Mesendoderm (in vitro differentiated cells): ENCODE data around the gene C6orf136.
"Not testable (repeated sequence)": the region's sequence is repeated elsewhere in the genome, so short reads cannot be mapped to it uniquely, and the experiment has no call there.

Source experiments
- DNase-seq: peaks from one replicate; pipeline ENCODE4 v3.0.0; 2013
- H2AK5ac ChIP-seq: 2 replicates; pipeline ENCODE4 v1.6.1; 2013; ENCODE audit warnings: low read length, inconsistent platforms
- H2BK120ac ChIP-seq: 2 replicates; pipeline ENCODE4 v1.6.1; 2013; ENCODE audit warnings: low read depth, mild to moderate bottlenecking, low read length, moderate library complexity, mixed read lengths
- H2BK15ac ChIP-seq: replicated peaks from 2 replicates; pipeline ENCODE4 v1.6.1; 2013; ENCODE audit warnings: low read depth, mild to moderate bottlenecking, moderate library complexity
- H2BK5ac ChIP-seq: 2 replicates; pipeline ENCODE4 v1.6.1; 2013; ENCODE audit warnings: low read length, inconsistent platforms
- H3K18ac ChIP-seq: 2 replicates; pipeline ENCODE4 v1.6.1; 2013; ENCODE audit warnings: mild to moderate bottlenecking, low read length, mixed read lengths
- H3K23ac ChIP-seq: one replicate; pipeline ENCODE4 v1.6.1; 2013; ENCODE audit warnings: low read length
- H3K27ac ChIP-seq: 2 replicates; pipeline ENCODE4 v1.5.1; 2013; ENCODE audit warnings: low read depth, mild to moderate bottlenecking, inconsistent platforms, low read length, moderate library complexity
- H3K27me3 ChIP-seq: 2 replicates; pipeline ENCODE4 v1.6.1; 2013; ENCODE audit warnings: low read length, control low read depth, mild to moderate bottlenecking, inconsistent platforms; ENCODE audit not compliant: insufficient read depth, poor library complexity
- H3K36me3 ChIP-seq: 2 replicates; pipeline ENCODE4 v1.6.1; 2013; ENCODE audit warnings: low read length, inconsistent platforms; ENCODE audit not compliant: control insufficient read depth, insufficient read depth
- H3K4ac ChIP-seq: one replicate; pipeline ENCODE4 v1.6.1; 2013; ENCODE audit warnings: low read depth, mild to moderate bottlenecking, low read length, moderate library complexity
- H3K4me1 ChIP-seq: 2 replicates; pipeline ENCODE4 v1.6.1; 2013; ENCODE audit warnings: low read depth, low read length, inconsistent platforms; ENCODE audit not compliant: control insufficient read depth
- H3K4me2 ChIP-seq: 2 replicates; pipeline ENCODE4 v1.6.1; 2013; ENCODE audit warnings: low read length
- H3K4me3 ChIP-seq: 2 replicates; pipeline ENCODE4 v1.5.1; 2013; ENCODE audit warnings: mild to moderate bottlenecking, low read length
- H3K56ac ChIP-seq: one replicate; pipeline ENCODE4 v1.6.1; 2013; ENCODE audit warnings: low read length
- H3K79me1 ChIP-seq: 2 replicates; pipeline ENCODE4 v1.6.1; 2013; ENCODE audit warnings: low read length, inconsistent platforms
- H3K79me2 ChIP-seq: 2 replicates; pipeline ENCODE4 v1.6.1; 2013; ENCODE audit warnings: mild to moderate bottlenecking, low read length; ENCODE audit not compliant: control insufficient read depth, insufficient read depth
- H3K9ac ChIP-seq: 2 replicates; pipeline ENCODE4 v1.6.1; 2013; ENCODE audit warnings: low read length, inconsistent platforms
- H4K5ac ChIP-seq: one replicate; pipeline ENCODE4 v1.6.1; 2013; ENCODE audit warnings: low read length
- H4K8ac ChIP-seq: one replicate; pipeline ENCODE4 v1.6.1; 2013; ENCODE audit warnings: low read depth, mild to moderate bottlenecking, control low read depth, low read length, moderate library complexity
- WGBS: extraction: QIAGEN DNeasy Blood & Tissue Kit; methylation state at CpG from one replicate; pipeline ENCODE4 v1.1.7; 2013; ENCODE audit warnings: low lambda C conversion rate, missing lambda C conversion rate; ENCODE audit not compliant: insufficient coverage; ENCODE audit errors: extremely low coverage; 5-methylcytosine and 5-hydroxymethylcytosine counted together

Gene C6orf136

DNA sequence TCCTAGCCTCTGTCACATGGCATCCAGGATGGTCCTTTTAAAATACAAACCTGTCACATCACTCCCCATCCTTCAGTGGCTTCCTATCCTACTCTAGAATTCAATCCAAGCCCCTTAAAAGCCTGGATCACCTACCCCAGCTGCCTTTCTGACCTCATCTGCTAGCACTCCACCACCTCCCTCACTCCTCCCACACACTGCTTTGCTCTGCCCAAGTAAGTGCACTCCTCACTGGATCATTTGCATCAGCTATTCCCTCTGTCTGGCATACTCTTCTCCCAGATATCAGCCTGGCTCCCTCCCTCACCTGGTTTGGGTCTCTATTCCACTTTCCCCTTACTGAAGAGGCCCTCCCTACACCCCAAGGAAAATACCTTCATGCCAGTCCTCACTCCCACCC lies 10.5 kb downstream of the C6orf136 start:
- no peak overlapping the region for H4K5ac ChIP-seq
- no peaks in the 10 kb centered on the region for H3K4me1 ChIP-seq
- no peak overlapping the region for H3K4ac ChIP-seq
- H3K4me3 ChIP-seq = no peak overlapping the region
- no peak overlapping the region for H2AK5ac ChIP-seq
- H3K36me3 ChIP-seq = peaks cover 25% of the 10 kb centered on the region
- no peak overlapping the region for H3K23ac ChIP-seq
- H2BK120ac ChIP-seq = no peak overlapping the region
- no peak overlapping the region for H2BK5ac ChIP-seq
- no peak overlapping the region for H2BK15ac ChIP-seq
- no peak for DNase-seq
- H3K27ac ChIP-seq = no peak overlapping the region
- no peaks in the 10 kb centered on the region for H3K79me1 ChIP-seq
- H3K79me2 ChIP-seq = no peaks in the 10 kb centered on the region
- H3K4me2 ChIP-seq = no peak overlapping the region
- H3K27me3 ChIP-seq = no peaks in the 10 kb centered on the region
- H3K18ac ChIP-seq = no peak overlapping the region
- no peak overlapping the region for H3K9ac ChIP-seq
- no peak overlapping the region for H3K56ac ChIP-seq
- no peak overlapping the region for H4K8ac ChIP-seq

DNA sequence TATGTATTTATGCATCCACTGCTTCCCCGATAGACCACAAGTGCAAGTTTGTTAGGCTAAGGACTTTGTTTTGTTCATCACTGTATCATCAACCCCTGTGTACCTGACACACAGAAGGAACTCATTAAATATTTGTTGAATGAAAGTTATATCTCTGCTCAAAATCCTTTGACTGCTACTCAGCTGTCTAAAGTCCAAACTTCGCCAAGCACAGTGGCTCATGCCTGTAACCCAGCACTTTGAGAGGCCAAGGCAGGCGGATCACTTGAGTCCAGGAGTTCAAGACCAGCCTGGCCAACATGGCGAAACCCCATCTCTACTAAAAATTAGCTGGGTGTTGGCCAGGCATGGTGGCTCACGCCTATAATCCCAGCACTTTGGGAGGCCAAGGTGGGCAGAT lies 11.0 kb downstream of the C6orf136 start:
- H3K56ac ChIP-seq, H2BK5ac ChIP-seq, H3K4me3 ChIP-seq, H3K27me3 ChIP-seq, H3K23ac ChIP-seq, H3K4me1 ChIP-seq, DNase-seq, H3K79me1 ChIP-seq, H4K8ac ChIP-seq, H2BK120ac ChIP-seq, H3K79me2 ChIP-seq, H3K4ac ChIP-seq, H3K4me2 ChIP-seq, H2AK5ac ChIP-seq, H3K18ac ChIP-seq, H2BK15ac ChIP-seq, H3K9ac ChIP-seq, H3K27ac ChIP-seq, H4K5ac ChIP-seq: not testable (repeated sequence)
- peaks cover 21% of the 10 kb centered on the region for H3K36me3 ChIP-seq
- WGBS = no CpG with 5 or more reads among the region's 5 CpGs

DNA sequence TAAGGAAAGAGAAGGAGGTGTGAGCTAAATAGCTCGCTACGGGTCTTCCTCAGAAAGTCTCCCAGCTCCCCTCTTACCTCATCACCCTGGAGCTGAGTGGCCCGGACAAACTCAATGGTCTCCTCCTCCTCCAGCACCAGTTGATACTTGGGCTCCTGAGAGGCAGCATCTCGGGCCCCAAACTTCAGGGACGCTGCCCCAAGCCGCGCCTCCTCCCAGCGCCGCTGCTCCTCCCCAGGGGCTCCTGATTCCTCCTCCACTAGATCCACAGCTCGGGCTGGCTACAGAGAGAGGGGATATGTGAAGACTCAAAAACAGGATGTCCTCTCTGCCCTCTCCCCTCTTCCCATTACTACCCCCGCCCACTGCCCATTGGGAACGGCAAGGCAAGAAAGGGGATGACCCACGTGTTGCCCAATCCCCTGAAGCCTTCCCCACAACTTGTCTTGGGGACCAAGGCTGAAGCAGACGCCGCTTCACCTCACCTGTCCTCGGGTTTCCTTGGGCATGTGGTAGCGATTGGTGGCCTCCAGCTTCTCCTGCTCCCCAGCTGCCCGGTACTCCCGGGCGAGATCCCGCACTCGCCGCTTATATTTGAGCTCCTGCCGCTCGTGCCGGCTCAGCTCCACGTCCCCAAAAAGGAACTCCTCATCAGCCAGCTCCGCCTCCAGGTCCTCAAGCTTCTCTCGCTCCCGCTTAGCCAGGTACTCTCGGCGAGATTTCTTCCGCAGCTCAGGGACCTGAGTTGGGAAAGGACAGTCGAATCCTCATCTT lies 18.2 kb downstream of the C6orf136 start:
- no peaks in the 10 kb centered on the region for H3K4me1 ChIP-seq
- no peak overlapping the region for H3K4me3 ChIP-seq
- no peak for DNase-seq
- no peak overlapping the region for H2BK15ac ChIP-seq
- no peak overlapping the region for H2BK5ac ChIP-seq
- H3K23ac ChIP-seq = no peak overlapping the region
- no peak overlapping the region for H4K5ac ChIP-seq
- no CpG with 5 or more reads among the region's 34 CpGs for WGBS
- no peak overlapping the region for H3K27ac ChIP-seq
- no peak overlapping the region for H3K18ac ChIP-seq
- H2AK5ac ChIP-seq = no peak overlapping the region
- H3K56ac ChIP-seq = no peak overlapping the region
- H4K8ac ChIP-seq = no peak overlapping the region
- H3K27me3 ChIP-seq = no peaks in the 10 kb centered on the region
- no peaks in the 10 kb centered on the region for H3K79me2 ChIP-seq
- H3K4ac ChIP-seq = no peak overlapping the region
- H2BK120ac ChIP-seq = no peak overlapping the region
- no peaks in the 10 kb centered on the region for H3K79me1 ChIP-seq
- H3K9ac ChIP-seq = no peak overlapping the region
- H3K36me3 ChIP-seq = peaks cover 5% of the 10 kb centered on the region
- no peak overlapping the region for H3K4me2 ChIP-seq

DNA sequence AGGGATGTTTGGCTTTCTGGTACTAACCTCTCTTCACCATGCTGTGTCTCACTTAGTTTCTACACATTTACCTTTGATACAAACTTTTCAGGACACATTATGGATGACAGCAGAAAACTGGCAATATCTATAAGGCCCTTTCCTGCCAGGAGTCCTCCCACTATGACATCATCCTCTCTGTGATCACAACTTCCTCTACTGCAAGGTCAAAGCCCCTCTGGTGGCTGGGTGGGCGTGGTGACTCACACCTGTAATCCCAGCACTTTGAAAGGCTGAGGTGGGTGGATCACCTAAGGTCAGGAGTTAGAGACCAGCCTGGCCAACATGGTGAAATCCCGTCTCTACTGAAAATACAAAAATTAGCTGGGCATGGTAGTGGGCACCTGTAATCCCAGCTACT lies 19.4 kb downstream of the C6orf136 start:
- not testable (repeated sequence) for H2BK5ac ChIP-seq, H2BK15ac ChIP-seq, H3K18ac ChIP-seq, H3K79me1 ChIP-seq, H2AK5ac ChIP-seq, H3K4ac ChIP-seq, H2BK120ac ChIP-seq, H3K4me3 ChIP-seq, H3K4me1 ChIP-seq, H3K79me2 ChIP-seq, H4K5ac ChIP-seq, H3K36me3 ChIP-seq, H3K23ac ChIP-seq, H3K27ac ChIP-seq, H4K8ac ChIP-seq, H3K27me3 ChIP-seq, H3K56ac ChIP-seq, H3K4me2 ChIP-seq, H3K9ac ChIP-seq
- peak; percentile 55 for DNase-seq
- WGBS = no CpG with 5 or more reads among the region's 2 CpGs

DNA sequence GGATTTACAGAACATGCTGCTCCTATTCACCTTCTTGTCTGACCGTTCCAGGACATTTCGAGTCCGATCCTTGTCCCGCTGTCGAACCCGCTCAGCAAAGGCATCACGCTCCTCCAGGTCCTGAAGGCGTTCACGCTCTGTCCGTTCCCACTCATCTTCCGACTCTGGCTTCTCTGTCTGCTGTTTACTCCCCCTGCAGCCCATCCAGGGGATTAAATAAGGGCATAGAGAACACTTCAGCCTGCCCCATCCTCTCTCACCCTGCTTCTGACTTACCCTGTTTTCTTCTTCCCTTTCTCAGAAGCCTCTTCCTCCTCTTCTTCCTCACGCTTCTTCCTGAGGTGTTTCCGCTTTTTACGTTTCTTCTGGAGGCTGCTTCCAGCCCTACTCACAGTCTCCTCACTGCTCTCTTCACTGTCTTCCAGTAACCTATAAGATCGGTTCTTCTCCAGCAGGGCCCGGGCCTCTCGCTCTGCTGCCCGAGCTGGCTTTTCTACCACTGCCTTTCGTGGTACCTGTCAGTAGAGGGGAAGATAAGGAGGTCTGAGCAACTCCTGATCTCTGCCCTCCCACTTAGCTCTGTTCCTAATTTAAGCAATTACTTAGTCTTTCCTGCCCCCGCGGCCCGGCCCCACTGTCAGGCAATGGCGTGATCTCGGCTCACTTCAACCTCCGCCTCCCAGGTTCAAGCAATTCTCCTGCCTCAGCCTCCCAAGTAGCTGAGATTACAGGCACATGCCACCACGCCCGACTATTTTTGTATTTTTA lies 24.0 kb downstream of the C6orf136 start:
- Histone ChIP-seq H2BK15ac (no peak overlapping the region), H4K5ac (no peak overlapping the region), H2BK120ac (no peak overlapping the region), H3K56ac (no peak overlapping the region), H4K8ac (no peak overlapping the region), H3K27ac (no peak overlapping the region), H3K9ac (no peak overlapping the region), H3K4me1 (no peaks in the 10 kb centered on the region), H3K36me3 (peaks cover under 1% of the 10 kb centered on the region), H3K27me3 (no peaks in the 10 kb centered on the region), H3K79me1 (peaks cover 4% of the 10 kb centered on the region), H3K4ac (no peak overlapping the region), H3K79me2 (peaks cover 4% of the 10 kb centered on the region), H2AK5ac (no peak overlapping the region), H3K23ac (no peak overlapping the region), H3K4me3 (no peak overlapping the region), H3K4me2 (no peak overlapping the region), H3K18ac (no peak overlapping the region), H2BK5ac (no peak overlapping the region)
- peak; percentile 45 for DNase-seq
- no CpG with 5 or more reads among the region's 27 CpGs for WGBS
